ENCODE data around the gene HSD11B1L.

DNA sequence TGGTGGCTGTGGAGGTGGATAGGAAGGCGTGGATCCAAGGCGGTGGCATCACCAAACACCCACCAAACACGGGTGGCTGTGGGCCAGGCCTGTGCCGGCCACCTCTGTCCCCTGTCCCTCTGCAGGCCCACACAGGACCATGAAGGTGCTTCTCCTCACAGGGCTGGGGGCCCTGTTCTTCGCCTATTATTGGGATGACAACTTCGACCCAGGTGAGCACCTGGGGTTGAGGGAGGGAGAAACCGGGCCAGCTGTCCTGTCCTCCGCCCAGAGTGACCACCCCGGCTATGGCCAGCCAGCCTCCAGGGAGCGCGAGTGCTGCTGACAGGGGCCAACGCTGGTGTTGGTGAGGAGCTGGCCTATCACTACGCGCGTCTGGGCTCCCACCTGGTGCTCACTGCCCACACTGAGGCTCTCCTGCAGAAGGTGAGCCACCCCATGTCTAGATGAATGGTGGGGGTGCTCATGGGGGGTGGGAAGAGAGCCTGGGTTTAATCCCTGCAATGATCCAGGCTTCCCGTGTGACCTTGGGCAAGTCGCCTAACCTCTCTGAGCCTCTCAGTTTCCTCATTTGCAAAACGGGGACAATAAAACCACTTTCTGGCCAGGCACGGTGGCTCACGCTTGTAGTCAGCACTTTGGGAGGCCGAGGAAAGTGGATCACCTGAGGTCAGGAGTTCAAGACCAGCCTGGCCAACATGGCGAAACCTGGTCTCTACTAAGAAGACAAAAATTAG is 4.0 kb downstream of the HSD11B1L start:
- TF ChIP-seq ZBTB7A (tag by site-specific recombination; IDR thresholded peaks at IDR 0.05; ENCODE audit: low read depth), result no peak
- TF ChIP-seq, protein P1, sequence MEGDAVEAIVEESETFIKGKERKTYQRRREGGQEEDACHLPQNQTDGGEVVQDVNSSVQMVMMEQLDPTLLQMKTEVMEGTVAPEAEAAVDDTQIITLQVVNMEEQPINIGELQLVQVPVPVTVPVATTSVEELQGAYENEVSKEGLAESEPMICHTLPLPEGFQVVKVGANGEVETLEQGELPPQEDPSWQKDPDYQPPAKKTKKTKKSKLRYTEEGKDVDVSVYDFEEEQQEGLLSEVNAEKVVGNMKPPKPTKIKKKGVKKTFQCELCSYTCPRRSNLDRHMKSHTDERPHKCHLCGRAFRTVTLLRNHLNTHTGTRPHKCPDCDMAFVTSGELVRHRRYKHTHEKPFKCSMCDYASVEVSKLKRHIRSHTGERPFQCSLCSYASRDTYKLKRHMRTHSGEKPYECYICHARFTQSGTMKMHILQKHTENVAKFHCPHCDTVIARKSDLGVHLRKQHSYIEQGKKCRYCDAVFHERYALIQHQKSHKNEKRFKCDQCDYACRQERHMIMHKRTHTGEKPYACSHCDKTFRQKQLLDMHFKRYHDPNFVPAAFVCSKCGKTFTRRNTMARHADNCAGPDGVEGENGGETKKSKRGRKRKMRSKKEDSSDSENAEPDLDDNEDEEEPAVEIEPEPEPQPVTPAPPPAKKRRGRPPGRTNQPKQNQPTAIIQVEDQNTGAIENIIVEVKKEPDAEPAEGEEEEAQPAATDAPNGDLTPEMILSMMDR (tag by site-specific recombination; IDR thresholded peaks at IDR 0.05), result no peak
- TF ChIP-seq, protein P2, sequence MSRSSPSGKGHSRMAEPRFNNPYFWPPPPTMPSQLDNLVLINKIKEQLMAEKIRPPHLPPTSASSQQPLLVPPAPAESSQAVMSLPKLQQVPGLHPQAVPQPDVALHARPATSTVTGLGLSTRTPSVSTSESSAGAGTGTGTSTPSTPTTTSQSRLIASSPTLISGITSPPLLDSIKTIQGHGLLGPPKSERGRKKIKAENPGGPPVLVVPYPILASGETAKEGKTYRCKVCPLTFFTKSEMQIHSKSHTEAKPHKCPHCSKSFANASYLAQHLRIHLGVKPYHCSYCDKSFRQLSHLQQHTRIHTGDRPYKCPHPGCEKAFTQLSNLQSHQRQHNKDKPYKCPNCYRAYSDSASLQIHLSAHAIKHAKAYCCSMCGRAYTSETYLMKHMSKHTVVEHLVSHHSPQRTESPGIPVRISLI (tag by site-specific recombination; IDR thresholded peaks at IDR 0.05), result no peak
- TF ChIP-seq ZNF677 (tag by site-specific recombination; IDR thresholded peaks at IDR 0.05), result no peak
- no peak for TF ChIP-seq ZNF335 (tag by site-specific recombination; conservative IDR thresholded peaks at IDR 0.05)
- TF ChIP-seq, protein P3, sequence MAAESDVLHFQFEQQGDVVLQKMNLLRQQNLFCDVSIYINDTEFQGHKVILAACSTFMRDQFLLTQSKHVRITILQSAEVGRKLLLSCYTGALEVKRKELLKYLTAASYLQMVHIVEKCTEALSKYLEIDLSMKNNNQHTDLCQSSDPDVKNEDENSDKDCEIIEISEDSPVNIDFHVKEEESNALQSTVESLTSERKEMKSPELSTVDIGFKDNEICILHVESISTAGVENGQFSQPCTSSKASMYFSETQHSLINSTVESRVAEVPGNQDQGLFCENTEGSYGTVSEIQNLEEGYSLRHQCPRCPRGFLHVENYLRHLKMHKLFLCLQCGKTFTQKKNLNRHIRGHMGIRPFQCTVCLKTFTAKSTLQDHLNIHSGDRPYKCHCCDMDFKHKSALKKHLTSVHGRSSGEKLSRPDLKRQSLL (tag by site-specific recombination; IDR thresholded peaks at IDR 0.05), result no peak
- TF ChIP-seq ZBTB1 (tag by site-specific recombination; IDR thresholded peaks at IDR 0.05), result no peak
